ENCODE data around the gene JPT2. TPM values are rescaled to one million over a fixed set of nuclear protein-coding genes. Genes with fewer than 3 reads are reported as not detected.
A peak's percentile ranks its signal among the peaks of the same experiment; 100 is the strongest.
"Not testable (repeated sequence)": the region's sequence is repeated elsewhere in the genome, so short reads cannot be mapped to it uniquely, and the experiment has no call there.

JPT2 gene
- total RNA-seq, 2 experiments from 2014 or later, result 77.1 to 111 TPM

DNA sequence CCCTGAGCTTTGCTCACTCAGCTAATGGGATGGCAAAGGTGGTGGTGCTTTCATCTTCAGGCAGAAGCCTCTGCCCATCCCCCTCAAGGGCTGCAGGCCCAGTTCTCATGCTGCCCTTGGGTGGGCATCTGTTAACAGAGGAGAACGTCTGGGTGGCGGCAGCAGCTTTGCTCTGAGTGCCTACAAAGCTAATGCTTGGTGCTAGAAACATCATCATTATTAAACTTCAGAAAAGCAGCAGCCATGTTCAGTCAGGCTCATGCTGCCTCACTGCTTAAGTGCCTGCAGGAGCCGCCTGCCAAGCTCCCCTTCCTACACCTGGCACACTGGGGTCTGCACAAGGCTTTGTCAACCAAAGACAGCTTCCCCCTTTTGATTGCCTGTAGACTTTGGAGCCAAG is 22.2 kb downstream of the JPT2 start:
- Mint-ChIP-seq H3K4me1 (peaks cover 7% of the 10 kb centered on the region), H3K9me3 (ENCODE audit: low read depth) (no peaks in the 10 kb centered on the region), H3K36me3 (ENCODE audit: low read depth) (peaks cover 49% of the 10 kb centered on the region), H3K27ac (no peak overlapping the region), H3K4me3 (no peak overlapping the region), H3K27me3 (no peaks in the 10 kb centered on the region)
- ATAC-seq, result no peak
- POLR2A ChIA-PET, result no interaction called here
- CTCF ChIA-PET, result interaction anchor here (0.6 kb wide), 1 partner anchor 26 kb away, joined by 3 read pairs; no protein-coding TSS in a partner anchor
- intact Hi-C loops (cut with DNase I, micrococcal nuclease), result no loop called here
- no peak for DNase-seq

- CTCF ChIA-PET, result interaction anchor here (0.6 to 0.8 kb wide), 2 partner anchors 23 to 1656 kb away, joined by 3 to 4 read pairs; no protein-coding TSS in a partner anchor
- intact Hi-C loops (cut with DNase I, micrococcal nuclease), result no loop called here
- no peak overlapping the region for H3K4me3 Mint-ChIP-seq
- ATAC-seq, result no peak
- no peaks in the 10 kb centered on the region for H3K9me3 Mint-ChIP-seq (ENCODE audit: low read depth)
- DNase-seq, result no peak
- POLR2A ChIA-PET, result no interaction called here
- H3K36me3 Mint-ChIP-seq (ENCODE audit: low read depth), result peaks cover 43% of the 10 kb centered on the region
- no peaks in the 10 kb centered on the region for H3K27me3 Mint-ChIP-seq
- no peak overlapping the region for H3K27ac Mint-ChIP-seq
- peaks cover 9% of the 10 kb centered on the region for H3K4me1 Mint-ChIP-seq
Observed at GRCh38 chr16:1701216-1701878, 23.3 kb downstream of the JPT2 start.

GRCh38 chr16:1705324-1705687 is 27.2 kb downstream of the JPT2 start:
- peak overlapping the region; percentile 90 for H3K27ac Mint-ChIP-seq
- intact Hi-C loops (cut with DNase I, micrococcal nuclease), result loop anchor here (1.0 to 5.0 kb wide), 6 partner anchors 27 to 1178 kb away; partner anchors contain the start of genes CAPN15 (in 1 of the 2), CEMP1 (in 1 of the 2), EME2 (in 1 of the 2) and JPT2 (in 1 of the 2)
- ATAC-seq, result peak; percentile 32
- H3K36me3 Mint-ChIP-seq (ENCODE audit: low read depth), result peaks cover 22% of the 10 kb centered on the region
- H3K4me3 Mint-ChIP-seq, result peak overlapping the region; percentile 92
- H3K9me3 Mint-ChIP-seq (ENCODE audit: low read depth); DNase-seq; H3K27me3 Mint-ChIP-seq: not testable (repeated sequence)
- POLR2A ChIA-PET, result interaction anchor here (1.1 to 1.3 kb wide), 2 partner anchors 27 to 77 kb away, joined by 5 read pairs; partner anchors contain the start of genes JPT2, NUBP2 and SPSB3
- CTCF ChIA-PET, result interaction anchor here (0.6 to 2.0 kb wide), 10 partner anchors 8 to 442 kb away, joined by 3 to 16 read pairs (median 4); partner anchors contain the start of genes CRAMP1, IFT140, JPT2 and NUBP2
- peaks cover 30% of the 10 kb centered on the region for H3K4me1 Mint-ChIP-seq

DNA sequence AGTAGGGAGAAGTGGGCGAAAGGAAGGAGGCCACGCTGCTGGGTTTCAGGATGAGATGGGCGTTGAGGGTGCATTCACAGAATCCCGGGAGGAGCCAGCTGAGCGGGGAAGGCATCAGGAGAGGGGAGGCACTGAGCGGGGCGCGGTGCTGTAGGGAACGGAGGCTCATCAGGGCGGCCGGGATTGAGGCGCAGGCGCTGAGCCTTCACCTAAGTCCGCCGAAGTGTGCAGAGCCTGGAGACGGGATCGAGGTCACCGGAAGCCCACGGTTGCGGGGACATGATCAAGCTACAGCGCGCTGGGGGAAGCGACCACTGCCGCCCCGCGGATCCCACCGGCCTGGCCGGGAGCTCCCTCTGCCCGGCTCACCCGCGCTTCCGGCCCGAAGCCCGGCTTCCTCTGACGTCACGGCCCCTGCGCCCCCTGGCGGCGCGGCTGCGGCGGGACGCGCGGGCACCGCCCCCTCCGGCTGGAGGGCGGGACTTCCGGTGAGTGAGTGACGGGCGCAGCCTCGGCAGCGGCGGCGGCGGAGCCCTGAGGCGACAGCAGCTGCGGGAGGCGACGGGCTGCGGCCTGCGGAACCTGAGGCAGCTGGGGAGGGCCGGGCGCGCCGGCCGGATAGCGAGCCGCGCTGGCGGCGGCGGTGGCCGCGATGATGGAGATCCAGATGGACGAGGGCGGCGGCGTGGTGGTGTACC is 27.8 kb downstream of the JPT2 start, which contains the start of gene MAPK8IP3:
Gene MAPK8IP3, plus strand, starts transcription at position 508 of the 698 bp plus-strand sequence. Its CDS starts 145 bp downstream, at position 653.
- Mint-ChIP-seq H3K36me3 (ENCODE audit: low read depth) (peaks cover 18% of the 10 kb centered on the region), H3K9me3 (ENCODE audit: low read depth) (no peaks in the 10 kb centered on the region), H3K4me1 (peaks cover 32% of the 10 kb centered on the region), H3K27me3 (no peaks in the 10 kb centered on the region), H3K27ac (peak within 1 kb of the TSS; percentile 90), H3K4me3 (peak within 1 kb of the TSS; percentile 92)
- CTCF ChIA-PET, result interaction anchor here (0.6 to 2.0 kb wide), 13 partner anchors 8 to 674 kb away, joined by 3 to 16 read pairs (median 4); partner anchors contain the start of genes CRAMP1, IFT140, JPT2 and NUBP2
- peak; percentile 96 for DNase-seq
- POLR2A ChIA-PET, result interaction anchor here (0.6 to 1.3 kb wide), 5 partner anchors 28 to 1607 kb away, joined by 3 to 5 read pairs (median 3); partner anchors contain the start of genes JPT2, NUBP2, RPS2 and SPSB3
- intact Hi-C loops (cut with DNase I, micrococcal nuclease), result loop anchor here (1.0 to 5.0 kb wide), 19 partner anchors 28 to 1179 kb away; partner anchors contain the start of genes CRAMP1 (in 2 of the 2), IFT140 (in 2 of the 2), JPT2 (in 2 of the 2) and MRPS34 (in 2 of the 2)
- ATAC-seq, result peak; percentile 80

DNA sequence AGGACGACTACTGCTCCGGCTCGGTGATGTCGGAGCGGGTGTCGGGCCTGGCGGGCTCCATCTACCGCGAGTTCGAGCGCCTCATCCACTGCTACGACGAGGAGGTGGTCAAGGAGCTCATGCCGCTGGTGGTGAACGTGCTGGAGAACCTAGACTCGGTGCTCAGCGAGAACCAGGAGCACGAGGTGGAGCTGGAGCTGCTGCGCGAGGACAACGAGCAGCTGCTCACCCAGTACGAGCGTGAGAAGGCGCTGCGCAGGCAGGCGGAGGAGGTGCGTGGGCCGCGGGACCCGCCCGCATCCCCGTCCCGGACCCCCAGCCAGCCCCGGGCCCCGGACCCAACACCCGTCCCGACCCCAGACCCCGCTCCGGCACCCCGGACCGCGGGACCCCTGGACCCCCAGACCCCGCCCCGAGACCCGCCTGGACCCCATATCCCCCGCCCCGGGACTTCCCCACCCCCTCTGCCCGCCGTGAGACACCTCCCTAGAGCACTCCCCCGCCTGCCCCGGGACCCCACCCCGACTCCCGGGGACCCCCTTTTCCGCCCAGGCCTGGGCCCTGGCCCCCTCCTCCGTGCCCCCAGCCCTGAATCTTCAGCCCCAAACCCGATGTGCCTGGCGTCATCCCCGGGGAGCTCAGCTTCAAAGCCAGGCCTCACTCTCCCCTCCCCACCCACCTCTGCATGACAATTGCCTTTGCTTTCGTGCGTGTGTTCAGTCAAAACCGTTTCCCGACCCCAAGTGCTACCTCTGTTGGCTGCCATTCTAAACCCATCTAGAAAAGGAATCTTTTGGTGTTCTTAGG is 28.5 kb downstream of the JPT2 start:
- intact Hi-C loops (cut with DNase I, micrococcal nuclease), result loop anchor here (1.0 to 5.0 kb wide), 19 partner anchors 28 to 1179 kb away; partner anchors contain the start of genes CRAMP1 (in 2 of the 2), IFT140 (in 2 of the 2), MRPS34 (in 2 of the 2) and CAPN15 (in 1 of the 2)
- Mint-ChIP-seq H3K4me3 (peak overlapping the region; percentile 92), H3K4me1 (peaks cover 34% of the 10 kb centered on the region), H3K27ac (peak overlapping the region; percentile 87), H3K9me3 (ENCODE audit: low read depth) (no peaks in the 10 kb centered on the region), H3K36me3 (ENCODE audit: low read depth) (peaks cover 13% of the 10 kb centered on the region), H3K27me3 (no peaks in the 10 kb centered on the region)
- CTCF ChIA-PET, result interaction anchor here (0.6 to 2.0 kb wide), 10 partner anchors 9 to 674 kb away, joined by 3 to 16 read pairs (median 4); partner anchors contain the start of genes CRAMP1, IFT140, JPT2 and NUBP2
- POLR2A ChIA-PET, result interaction anchor here (0.6 to 1.3 kb wide), 8 partner anchors 11 to 1608 kb away, joined by 3 to 6 read pairs (median 4); partner anchors contain the start of genes JPT2, NUBP2, RPS2 and SPSB3
- DNase-seq (peak; percentile 74), ATAC-seq (peak; percentile 17)

GRCh38 chr16:1707193-1707790 is 29.2 kb downstream of the JPT2 start:
- H3K27me3 Mint-ChIP-seq, result no peaks in the 10 kb centered on the region
- ATAC-seq, result no peak
- H3K4me1 Mint-ChIP-seq, result peaks cover 35% of the 10 kb centered on the region
- DNase-seq, result peak; percentile 57
- CTCF ChIA-PET, result interaction anchor here (0.6 to 2.0 kb wide), 4 partner anchors 29 to 75 kb away, joined by 3 to 16 read pairs (median 4); partner anchors contain the start of genes EME2, JPT2, MRPS34 and NUBP2
- H3K27ac Mint-ChIP-seq, result peak overlapping the region; percentile 87
- H3K4me3 Mint-ChIP-seq, result peak overlapping the region; percentile 92
- POLR2A ChIA-PET, result interaction anchor here (0.6 kb wide), 1 partner anchor 14 kb away, joined by 3 read pairs; no protein-coding TSS in a partner anchor
- intact Hi-C loops (cut with DNase I, micrococcal nuclease), result loop anchor here (2.0 to 5.0 kb wide), 7 partner anchors 65 to 1180 kb away; partner anchors contain the start of genes CAPN15 (in 1 of the 2), CEMP1 (in 1 of the 2), EME2 (in 1 of the 2) and MRPS34 (in 1 of the 2)
- H3K36me3 Mint-ChIP-seq (ENCODE audit: low read depth), result peaks cover 9% of the 10 kb centered on the region
- no peaks in the 10 kb centered on the region for H3K9me3 Mint-ChIP-seq (ENCODE audit: low read depth)

DNA sequence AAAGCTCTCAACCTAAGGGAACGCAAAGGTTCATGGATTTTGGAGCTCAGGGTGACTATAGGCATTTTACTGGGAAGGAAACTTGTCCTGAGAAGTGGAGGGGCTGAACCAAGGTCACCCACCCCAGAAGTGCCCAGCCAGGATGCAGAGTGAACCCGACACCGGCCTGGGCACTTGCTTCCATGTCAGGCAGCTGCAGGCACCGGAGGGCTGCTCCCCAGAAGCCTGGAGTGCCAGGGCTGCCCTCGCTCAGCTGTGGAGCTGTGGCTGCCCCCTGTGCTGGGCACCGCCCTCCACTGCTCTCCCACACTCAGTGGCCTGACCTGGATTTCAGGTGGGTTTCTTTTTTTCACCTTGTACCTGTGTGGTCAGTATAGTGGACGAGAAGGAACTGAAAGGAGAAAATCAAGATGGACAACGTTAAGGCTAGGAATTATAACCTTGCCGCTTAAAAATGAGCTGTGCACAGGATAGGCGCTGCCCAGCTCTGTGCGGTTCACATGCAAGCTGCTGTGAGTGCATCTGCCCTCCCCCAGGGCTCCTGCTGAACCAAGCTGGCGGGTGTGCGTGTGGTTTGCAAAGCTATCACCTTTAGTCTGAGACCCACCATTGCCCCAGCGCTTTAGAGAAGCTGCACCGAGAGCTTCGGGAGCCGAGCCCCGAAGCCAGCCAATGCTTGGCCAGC is 30.1 kb downstream of the JPT2 start:
- Mint-ChIP-seq H3K27me3 (no peaks in the 10 kb centered on the region), H3K9me3 (ENCODE audit: low read depth) (no peaks in the 10 kb centered on the region), H3K4me1 (peaks cover 42% of the 10 kb centered on the region), H3K27ac (no peak overlapping the region), H3K36me3 (ENCODE audit: low read depth) (peaks cover 6% of the 10 kb centered on the region), H3K4me3 (peak overlapping the region; percentile 92)
- ATAC-seq (no peak), DNase-seq (no peak)
- ChIA-PET POLR2A (interaction anchor here (0.5 kb wide), 1 partner anchor 262 kb away, joined by 8 read pairs; no protein-coding TSS in a partner anchor), CTCF (interaction anchor here (0.6 to 1.5 kb wide), 4 partner anchors 30 to 345 kb away, joined by 3 to 5 read pairs (median 4); partner anchors contain the start of genes EME2, JPT2 and MRPS34)
- intact Hi-C loops (cut with DNase I, micrococcal nuclease), result loop anchor here (5.0 kb wide), 5 partner anchors 64 to 1181 kb away; partner anchors contain the start of genes CAPN15 (in 1 of the 2), CEMP1 (in 1 of the 2), EME2 (in 1 of the 2) and MRPS34 (in 1 of the 2)

DNA sequence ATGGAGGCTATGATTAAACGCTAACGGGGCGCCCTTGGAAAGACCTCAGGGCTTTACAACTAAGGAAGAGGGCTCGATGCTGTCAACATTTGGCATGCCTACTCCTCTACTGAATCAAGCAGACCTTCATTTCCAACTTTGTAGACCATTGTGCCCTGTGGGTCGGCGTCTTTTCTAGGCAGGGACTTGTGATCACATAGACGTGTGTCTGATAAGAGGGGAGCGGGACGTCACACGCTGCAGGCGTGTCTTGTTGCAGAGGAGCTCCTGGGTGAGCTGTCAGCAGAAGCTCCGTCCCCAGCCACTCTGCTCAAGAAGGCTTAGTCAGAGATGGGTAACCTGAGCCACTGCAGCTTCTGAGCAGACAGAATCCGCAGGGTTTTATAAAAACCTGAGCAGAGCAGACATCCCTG is 30.7 kb downstream of the JPT2 start:
- DNase-seq (peak; percentile 33), ATAC-seq (no peak)
- no peaks in the 10 kb centered on the region for H3K27me3 Mint-ChIP-seq
- no peaks in the 10 kb centered on the region for H3K9me3 Mint-ChIP-seq (ENCODE audit: low read depth)
- H3K4me1 Mint-ChIP-seq, result peaks cover 45% of the 10 kb centered on the region
- H3K27ac Mint-ChIP-seq, result no peak overlapping the region
- POLR2A ChIA-PET, result no interaction called here
- peaks cover 4% of the 10 kb centered on the region for H3K36me3 Mint-ChIP-seq (ENCODE audit: low read depth)
- intact Hi-C loops (cut with DNase I, micrococcal nuclease), result loop anchor here (5.0 kb wide), 5 partner anchors 64 to 1181 kb away; partner anchors contain the start of genes CAPN15 (in 1 of the 2), CEMP1 (in 1 of the 2), EME2 (in 1 of the 2) and MRPS34 (in 1 of the 2)
- peak overlapping the region; percentile 92 for H3K4me3 Mint-ChIP-seq
- CTCF ChIA-PET, result interaction anchor here (0.6 to 1.5 kb wide), 3 partner anchors 36 to 345 kb away, joined by 3 to 5 read pairs (median 4); partner anchors contain the start of genes EME2 and MRPS34

DNA sequence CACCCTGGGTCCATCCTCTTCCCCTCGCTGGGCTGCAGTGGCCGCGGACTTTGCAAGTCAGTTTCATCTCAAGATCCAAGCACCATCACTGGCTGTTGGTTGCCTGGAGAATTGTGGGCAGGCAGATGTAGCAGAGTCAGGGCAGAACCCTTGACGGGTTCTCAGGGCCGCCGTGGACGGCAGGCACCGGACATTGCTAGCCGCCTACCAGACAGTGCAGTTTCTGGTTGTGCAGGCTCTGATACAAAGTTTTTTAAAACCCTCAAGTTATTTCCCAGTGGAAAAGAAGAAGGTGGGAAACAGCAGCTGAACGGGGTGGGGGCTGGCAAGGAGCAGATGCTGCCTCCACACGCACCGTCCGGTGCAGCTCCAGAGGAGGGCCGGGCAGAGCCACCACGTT is 31.3 kb downstream of the JPT2 start:
- Mint-ChIP-seq H3K9me3 (ENCODE audit: low read depth) (no peaks in the 10 kb centered on the region), H3K4me3 (no peak overlapping the region), H3K27me3 (no peaks in the 10 kb centered on the region), H3K36me3 (ENCODE audit: low read depth) (peaks cover 4% of the 10 kb centered on the region), H3K27ac (no peak overlapping the region), H3K4me1 (peaks cover 45% of the 10 kb centered on the region)
- ChIA-PET CTCF (no interaction called here), POLR2A (interaction anchor here (0.5 kb wide), 1 partner anchor 213 kb away, joined by 3 read pairs; no protein-coding TSS in a partner anchor)
- no peak for DNase-seq
- ATAC-seq, result no peak
- intact Hi-C loops (cut with DNase I, micrococcal nuclease), result loop anchor here (5.0 kb wide), 5 partner anchors 63 to 1182 kb away; partner anchors contain the start of genes CAPN15 (in 1 of the 2), CEMP1 (in 1 of the 2), EME2 (in 1 of the 2) and MRPS34 (in 1 of the 2)

Measured in activated CD4-positive, alpha-beta T cell treated with anti-CD3 and anti-CD28 coated beads for 36 hours (primary cell).